SK-N-SH treated with all-trans-retinoic acid at 6 μM for 48 hours (cell line): ENCODE results near the gene RASSF6.

ENCODE experiments used
- ATAC-seq: fragments of 200-7000 bp; cut with Tn5 transposase; 3 replicates; pipeline ENCODE4 v1.9.1; 2020; ENCODE audit warnings: mild to moderate bottlenecking, moderate library complexity
- ARNTL ChIP-seq: fragments of 450-650 bp; formaldehyde crosslinking; IDR thresholded peaks from 2 replicates; pipeline ENCODE4 v1.5.0; 2020; ENCODE audit warnings: low read depth, mild to moderate bottlenecking, moderate library complexity, borderline replicate concordance
- BACH2 ChIP-seq: fragments of 250-450 bp; sonication (Bioruptor Pico); IDR thresholded peaks from 2 replicates; pipeline ENCODE4 v1.9.0; 2021; ENCODE audit warnings: mild to moderate bottlenecking, borderline replicate concordance
- CSDC2 ChIP-seq: fragments of 250-450 bp; sonication (Bioruptor Pico); IDR thresholded peaks from 2 replicates; pipeline ENCODE4 v1.5.0; 2020; ENCODE audit warnings: mild to moderate bottlenecking, moderate library complexity
- ESRRG ChIP-seq: fragments of 250-450 bp; sonication (Bioruptor Pico); IDR thresholded peaks from 2 replicates; pipeline ENCODE4 v1.6.1; 2021; ENCODE audit warnings: mild to moderate bottlenecking
- GLIS3 ChIP-seq: fragments of 250-450 bp; sonication (Bioruptor Pico); IDR thresholded peaks from 2 replicates; pipeline ENCODE4 v1.5.0; 2020; ENCODE audit warnings: mild to moderate bottlenecking, moderate library complexity
- OSR1 ChIP-seq: fragments of 250-450 bp; sonication (Bioruptor Pico); IDR thresholded peaks from 2 replicates; pipeline ENCODE4 v1.8.0; 2022; ENCODE audit warnings: moderate library complexity, mild to moderate bottlenecking, inconsistent platforms
- PPARA ChIP-seq: fragments of 250-450 bp; sonication (Bioruptor Pico); IDR thresholded peaks from 2 replicates; pipeline ENCODE4 v1.5.0; 2020; ENCODE audit warnings: mild to moderate bottlenecking, borderline replicate concordance
- RARB ChIP-seq: fragments of 250-450 bp; sonication (Bioruptor Pico); IDR thresholded peaks from 2 replicates; pipeline ENCODE4 v1.8.0; 2021; ENCODE audit warnings: mild to moderate bottlenecking, moderate library complexity
- SNAI2 ChIP-seq: fragments of 250-450 bp; sonication (Bioruptor Pico); IDR thresholded peaks from 2 replicates; pipeline ENCODE4 v1.5.0; 2020; ENCODE audit warnings: mild to moderate bottlenecking, moderate library complexity
- TCF4 ChIP-seq: fragments of 250-450 bp; sonication (Bioruptor Pico); IDR thresholded peaks from 2 replicates; pipeline ENCODE4 v1.8.0; 2021; ENCODE audit warnings: mild to moderate bottlenecking, moderate library complexity, borderline replicate concordance
- TOX ChIP-seq: fragments of 250-450 bp; sonication (Bioruptor Pico); IDR thresholded peaks from 2 replicates; pipeline ENCODE4 v1.8.0; 2021; ENCODE audit warnings: mild to moderate bottlenecking, moderate library complexity, borderline replicate concordance
- ZC3H10 ChIP-seq: fragments of 250-450 bp; sonication (Bioruptor Pico); IDR thresholded peaks from 2 replicates; pipeline ENCODE4 v1.5.1; 2021; ENCODE audit warnings: mild to moderate bottlenecking, moderate library complexity
- ZFP3 ChIP-seq: fragments of 250-450 bp; sonication (Bioruptor Pico); IDR thresholded peaks from 2 replicates; pipeline ENCODE4 v1.5.0; 2020; ENCODE audit warnings: mild to moderate bottlenecking, moderate library complexity
- ZNF565 ChIP-seq: fragments of 450-650 bp; formaldehyde crosslinking; conservative IDR thresholded peaks from 2 replicates; pipeline ENCODE4 v1.5.0; 2020; ENCODE audit warnings: low read depth, mild to moderate bottlenecking, moderate library complexity
- ZNF70 ChIP-seq: fragments of 450-650 bp; formaldehyde crosslinking; IDR thresholded peaks from 2 replicates; pipeline ENCODE4 v1.5.0; 2020; ENCODE audit warnings: mild to moderate bottlenecking, moderate library complexity
- ZNF8 ChIP-seq: fragments of 450-650 bp; formaldehyde crosslinking; IDR thresholded peaks from 2 replicates; pipeline ENCODE4 v1.5.0; 2020; ENCODE audit warnings: mild to moderate bottlenecking, moderate library complexity
- TF ChIP-seq, protein P1 (sequence below): fragments of 250-450 bp; sonication (Bioruptor Pico); IDR thresholded peaks from 2 replicates; pipeline ENCODE4 v1.5.0; 2020; ENCODE audit warnings: mild to moderate bottlenecking, moderate library complexity
- TF ChIP-seq, protein P2 (sequence below): fragments of 250-450 bp; sonication (Bioruptor Pico); IDR thresholded peaks from 2 replicates; pipeline ENCODE4 v1.8.0; 2020; ENCODE audit warnings: mild to moderate bottlenecking, moderate library complexity, borderline replicate concordance
- TF ChIP-seq, protein P3 (sequence below): fragments of 250-450 bp; sonication (Bioruptor Pico); IDR thresholded peaks from 2 replicates; pipeline ENCODE4 v1.5.1; 2021; ENCODE audit warnings: mild to moderate bottlenecking, moderate library complexity
- TF ChIP-seq, protein P4 (sequence below): fragments of 250-450 bp; sonication (Bioruptor Pico); IDR thresholded peaks from 2 replicates; pipeline ENCODE4 v1.5.1; 2020; ENCODE audit warnings: low read depth, mild to moderate bottlenecking, moderate library complexity

Gene RASSF6

GRCh38 chr4:73586666-73587065, 33.6 kb downstream of the RASSF6 start (continued):
- TF ChIP-seq, protein P1, sequence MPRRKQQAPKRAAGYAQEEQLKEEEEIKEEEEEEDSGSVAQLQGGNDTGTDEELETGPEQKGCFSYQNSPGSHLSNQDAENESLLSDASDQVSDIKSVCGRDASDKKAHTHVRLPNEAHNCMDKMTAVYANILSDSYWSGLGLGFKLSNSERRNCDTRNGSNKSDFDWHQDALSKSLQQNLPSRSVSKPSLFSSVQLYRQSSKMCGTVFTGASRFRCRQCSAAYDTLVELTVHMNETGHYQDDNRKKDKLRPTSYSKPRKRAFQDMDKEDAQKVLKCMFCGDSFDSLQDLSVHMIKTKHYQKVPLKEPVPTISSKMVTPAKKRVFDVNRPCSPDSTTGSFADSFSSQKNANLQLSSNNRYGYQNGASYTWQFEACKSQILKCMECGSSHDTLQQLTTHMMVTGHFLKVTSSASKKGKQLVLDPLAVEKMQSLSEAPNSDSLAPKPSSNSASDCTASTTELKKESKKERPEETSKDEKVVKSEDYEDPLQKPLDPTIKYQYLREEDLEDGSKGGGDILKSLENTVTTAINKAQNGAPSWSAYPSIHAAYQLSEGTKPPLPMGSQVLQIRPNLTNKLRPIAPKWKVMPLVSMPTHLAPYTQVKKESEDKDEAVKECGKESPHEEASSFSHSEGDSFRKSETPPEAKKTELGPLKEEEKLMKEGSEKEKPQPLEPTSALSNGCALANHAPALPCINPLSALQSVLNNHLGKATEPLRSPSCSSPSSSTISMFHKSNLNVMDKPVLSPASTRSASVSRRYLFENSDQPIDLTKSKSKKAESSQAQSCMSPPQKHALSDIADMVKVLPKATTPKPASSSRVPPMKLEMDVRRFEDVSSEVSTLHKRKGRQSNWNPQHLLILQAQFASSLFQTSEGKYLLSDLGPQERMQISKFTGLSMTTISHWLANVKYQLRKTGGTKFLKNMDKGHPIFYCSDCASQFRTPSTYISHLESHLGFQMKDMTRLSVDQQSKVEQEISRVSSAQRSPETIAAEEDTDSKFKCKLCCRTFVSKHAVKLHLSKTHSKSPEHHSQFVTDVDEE (CRISPR knock-in tag), result no peak
- no peak for TF ChIP-seq RARB
- no peak for TF ChIP-seq ZNF565 (CRISPR knock-in tag)
- no peak for TF ChIP-seq ZNF8 (CRISPR knock-in tag)
- TF ChIP-seq ARNTL (CRISPR knock-in tag), result no peak
- no peak for TF ChIP-seq GLIS3
- TF ChIP-seq, protein P2, sequence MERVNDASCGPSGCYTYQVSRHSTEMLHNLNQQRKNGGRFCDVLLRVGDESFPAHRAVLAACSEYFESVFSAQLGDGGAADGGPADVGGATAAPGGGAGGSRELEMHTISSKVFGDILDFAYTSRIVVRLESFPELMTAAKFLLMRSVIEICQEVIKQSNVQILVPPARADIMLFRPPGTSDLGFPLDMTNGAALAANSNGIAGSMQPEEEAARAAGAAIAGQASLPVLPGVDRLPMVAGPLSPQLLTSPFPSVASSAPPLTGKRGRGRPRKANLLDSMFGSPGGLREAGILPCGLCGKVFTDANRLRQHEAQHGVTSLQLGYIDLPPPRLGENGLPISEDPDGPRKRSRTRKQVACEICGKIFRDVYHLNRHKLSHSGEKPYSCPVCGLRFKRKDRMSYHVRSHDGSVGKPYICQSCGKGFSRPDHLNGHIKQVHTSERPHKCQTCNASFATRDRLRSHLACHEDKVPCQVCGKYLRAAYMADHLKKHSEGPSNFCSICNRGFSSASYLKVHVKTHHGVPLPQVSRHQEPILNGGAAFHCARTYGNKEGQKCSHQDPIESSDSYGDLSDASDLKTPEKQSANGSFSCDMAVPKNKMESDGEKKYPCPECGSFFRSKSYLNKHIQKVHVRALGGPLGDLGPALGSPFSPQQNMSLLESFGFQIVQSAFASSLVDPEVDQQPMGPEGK (CRISPR knock-in tag), result no peak
- no peak for TF ChIP-seq OSR1 (CRISPR knock-in tag)

DNA sequence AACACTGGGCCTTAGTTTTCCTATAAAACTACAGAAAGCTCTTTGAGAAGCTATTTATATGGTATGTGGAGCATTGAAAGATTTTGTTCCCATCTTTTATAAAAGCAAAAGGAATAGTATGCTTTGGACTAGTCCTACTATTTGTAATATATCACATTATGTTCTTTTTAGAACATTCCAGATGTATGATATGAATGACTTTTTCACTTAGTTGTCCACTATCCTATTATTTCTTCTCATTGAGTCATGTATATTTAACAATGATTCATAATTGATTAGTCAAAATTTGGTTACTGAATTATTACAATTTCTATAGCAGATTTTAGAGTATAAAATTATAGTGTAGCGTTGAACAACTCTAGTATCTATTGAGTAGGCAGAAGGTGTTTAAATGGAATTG, 34.2 kb downstream of the RASSF6 start:
- ATAC-seq, result no peak
- no peak for TF ChIP-seq ZNF70 (CRISPR knock-in tag)
- TF ChIP-seq OSR1 (CRISPR knock-in tag), result no peak
- TF ChIP-seq, protein P2 (CRISPR knock-in tag), result no peak

GRCh38 chr4:73585345-73585744, 34.9 kb downstream of the RASSF6 start:
- TF ChIP-seq ZNF70 (CRISPR knock-in tag) (no peak), ESRRG (CRISPR knock-in tag) (no peak), BACH2 (CRISPR knock-in tag) (no peak), OSR1 (CRISPR knock-in tag) (no peak)
- TF ChIP-seq, protein P3, sequence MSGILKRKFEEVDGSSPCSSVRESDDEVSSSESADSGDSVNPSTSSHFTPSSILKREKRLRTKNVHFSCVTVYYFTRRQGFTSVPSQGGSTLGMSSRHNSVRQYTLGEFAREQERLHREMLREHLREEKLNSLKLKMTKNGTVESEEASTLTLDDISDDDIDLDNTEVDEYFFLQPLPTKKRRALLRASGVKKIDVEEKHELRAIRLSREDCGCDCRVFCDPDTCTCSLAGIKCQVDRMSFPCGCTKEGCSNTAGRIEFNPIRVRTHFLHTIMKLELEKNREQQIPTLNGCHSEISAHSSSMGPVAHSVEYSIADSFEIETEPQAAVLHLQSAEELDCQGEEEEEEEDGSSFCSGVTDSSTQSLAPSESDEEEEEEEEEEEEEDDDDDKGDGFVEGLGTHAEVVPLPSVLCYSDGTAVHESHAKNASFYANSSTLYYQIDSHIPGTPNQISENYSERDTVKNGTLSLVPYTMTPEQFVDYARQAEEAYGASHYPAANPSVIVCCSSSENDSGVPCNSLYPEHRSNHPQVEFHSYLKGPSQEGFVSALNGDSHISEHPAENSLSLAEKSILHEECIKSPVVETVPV (CRISPR knock-in tag), result no peak
- no peak for ATAC-seq

GRCh38 chr4:73583666-73584065, 36.6 kb downstream of the RASSF6 start:
- TF ChIP-seq ZFP3 (CRISPR knock-in tag), result no peak
- TF ChIP-seq BACH2 (CRISPR knock-in tag), result no peak
- TF ChIP-seq, protein P4, sequence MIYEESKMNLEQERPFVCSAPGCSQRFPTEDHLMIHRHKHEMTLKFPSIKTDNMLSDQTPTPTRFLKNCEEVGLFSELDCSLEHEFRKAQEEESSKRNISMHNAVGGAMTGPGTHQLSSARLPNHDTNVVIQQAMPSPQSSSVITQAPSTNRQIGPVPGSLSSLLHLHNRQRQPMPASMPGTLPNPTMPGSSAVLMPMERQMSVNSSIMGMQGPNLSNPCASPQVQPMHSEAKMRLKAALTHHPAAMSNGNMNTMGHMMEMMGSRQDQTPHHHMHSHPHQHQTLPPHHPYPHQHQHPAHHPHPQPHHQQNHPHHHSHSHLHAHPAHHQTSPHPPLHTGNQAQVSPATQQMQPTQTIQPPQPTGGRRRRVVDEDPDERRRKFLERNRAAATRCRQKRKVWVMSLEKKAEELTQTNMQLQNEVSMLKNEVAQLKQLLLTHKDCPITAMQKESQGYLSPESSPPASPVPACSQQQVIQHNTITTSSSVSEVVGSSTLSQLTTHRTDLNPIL (CRISPR knock-in tag), result no peak
- no peak for TF ChIP-seq GLIS3
- TF ChIP-seq, protein P3 (CRISPR knock-in tag), result no peak
- no peak for TF ChIP-seq ZNF70 (CRISPR knock-in tag)
- no peak for TF ChIP-seq OSR1 (CRISPR knock-in tag)
- TF ChIP-seq ZC3H10 (CRISPR knock-in tag), result no peak
- TF ChIP-seq ZNF8 (CRISPR knock-in tag), result no peak
- TF ChIP-seq SNAI2 (CRISPR knock-in tag), result no peak
- TF ChIP-seq CSDC2, result no peak
- no peak for TF ChIP-seq PPARA (CRISPR knock-in tag)
- no peak for TF ChIP-seq TOX
- TF ChIP-seq, protein P1 (CRISPR knock-in tag), result no peak
- no peak for TF ChIP-seq ARNTL (CRISPR knock-in tag)
- TF ChIP-seq ESRRG (CRISPR knock-in tag), result no peak
- no peak for TF ChIP-seq TCF4 (CRISPR knock-in tag)
- ATAC-seq, result no peak
